Renal cortex interstitium (tissue), 11 donors: ENCODE data around the gene TAP2. TPM values are rescaled to one million over a fixed set of nuclear protein-coding genes. Genes with fewer than 3 reads are reported as not detected.

Experiments used
- DNase-seq, 11 donors: peaks; one replicate each; pipeline ENCODE4 v3.0.0-alpha.2; 2013; ENCODE audit warnings: low read depth in 9 of 11, low spot score in 4 of 11; ENCODE audit errors: extremely low read depth in 1 of 11
- polyA plus RNA-seq, 3 donors: library from polyadenylated mRNA; unstranded; fragments of 120-200 nt; gene quantifications; one replicate each; pipeline ENCODE4 v1.2.1, GENCODE V29; 2013; ENCODE audit not compliant: insufficient read length in 3 of 3

Gene TAP2
- polyA plus RNA-seq, 3 donors = 9.4 to 19.7 (median 9.5) TPM

- DNase-seq = no peak
These were observed 22.1 kb upstream of the TAP2 start for GRCh38 chr6:32860674-32861073.

GRCh38 chr6:32858194-32858593 lies 19.7 kb upstream of the TAP2 start:
- no peak for DNase-seq

DNA sequence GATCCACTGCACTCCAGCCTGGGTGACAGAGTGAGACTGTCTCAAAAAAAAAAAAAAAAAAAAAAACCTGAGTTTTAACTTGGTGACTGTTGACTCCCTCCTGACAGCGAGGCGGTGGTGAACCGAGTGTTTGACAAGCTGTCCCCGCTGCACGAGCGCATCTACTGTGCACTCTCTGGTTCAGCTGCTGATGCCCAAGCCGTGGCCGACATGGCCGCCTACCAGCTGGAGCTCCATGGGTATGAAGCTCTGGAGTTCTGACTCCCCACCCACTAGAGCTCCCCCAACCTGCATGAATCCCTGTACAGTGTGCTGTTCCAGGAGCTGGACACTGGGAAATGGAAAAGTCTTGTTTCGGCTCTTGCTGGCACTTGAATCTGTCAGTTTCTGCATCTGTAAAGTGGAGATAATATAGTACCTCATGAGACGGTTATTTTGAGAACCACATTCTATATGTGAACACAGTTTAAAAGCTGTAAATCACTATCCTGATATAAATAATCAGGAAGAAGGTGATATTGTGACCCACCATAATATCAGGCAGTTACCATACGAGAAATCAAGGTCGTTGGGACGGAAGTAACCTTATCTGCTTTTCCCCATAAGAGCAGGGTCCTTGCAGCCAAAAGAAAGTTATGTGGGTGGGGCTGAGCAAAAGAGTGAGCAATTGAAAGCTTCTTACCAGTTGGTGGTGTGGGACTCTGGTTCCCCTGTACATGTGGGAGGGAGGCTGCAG lies 18.8 kb upstream of the TAP2 start:
- no peak for DNase-seq

- no peak for DNase-seq
These were observed 17.1 kb upstream of the TAP2 start for GRCh38 chr6:32855467-32856174.

DNA sequence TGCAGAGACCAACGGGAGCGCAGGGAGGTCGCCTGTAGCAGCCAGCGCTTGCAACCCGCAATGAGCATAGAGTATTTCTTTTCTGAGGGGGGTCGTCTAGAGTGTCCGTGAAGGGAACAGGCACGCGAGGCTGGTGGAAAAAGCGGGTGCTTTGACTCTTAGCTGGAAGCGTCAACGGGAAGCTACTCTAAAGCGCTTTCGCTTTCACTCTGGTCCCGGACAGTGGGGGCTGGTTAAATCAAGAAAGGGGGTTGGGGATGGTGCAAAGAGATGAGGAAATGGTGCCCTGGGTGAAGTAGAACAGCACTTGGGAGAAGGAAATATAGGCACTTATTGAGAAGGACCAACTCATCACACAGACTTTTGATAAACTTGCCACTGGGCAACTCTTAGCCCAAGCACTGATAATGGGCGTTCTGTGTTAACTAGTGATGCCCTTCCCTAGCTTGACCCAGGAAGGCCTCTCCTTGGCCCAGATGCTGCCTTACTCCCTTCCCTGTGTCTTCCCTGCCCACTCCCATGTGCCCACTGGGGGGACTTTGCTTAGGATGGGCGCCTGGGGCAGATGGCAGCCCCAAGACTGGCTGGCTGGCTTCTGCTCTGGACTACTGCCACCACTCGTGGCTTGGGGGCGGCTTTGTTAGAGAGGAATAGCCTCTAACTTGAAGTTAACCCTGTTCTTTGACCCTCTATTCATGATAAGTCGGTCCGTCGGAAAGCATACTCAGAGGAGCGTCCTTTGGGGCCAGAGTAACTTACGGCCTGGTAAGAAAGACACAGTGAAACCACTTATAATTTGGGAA lies 16.0 kb upstream of the TAP2 start:
- DNase-seq = peak in 1 of 11 donors; percentile 24

DNA sequence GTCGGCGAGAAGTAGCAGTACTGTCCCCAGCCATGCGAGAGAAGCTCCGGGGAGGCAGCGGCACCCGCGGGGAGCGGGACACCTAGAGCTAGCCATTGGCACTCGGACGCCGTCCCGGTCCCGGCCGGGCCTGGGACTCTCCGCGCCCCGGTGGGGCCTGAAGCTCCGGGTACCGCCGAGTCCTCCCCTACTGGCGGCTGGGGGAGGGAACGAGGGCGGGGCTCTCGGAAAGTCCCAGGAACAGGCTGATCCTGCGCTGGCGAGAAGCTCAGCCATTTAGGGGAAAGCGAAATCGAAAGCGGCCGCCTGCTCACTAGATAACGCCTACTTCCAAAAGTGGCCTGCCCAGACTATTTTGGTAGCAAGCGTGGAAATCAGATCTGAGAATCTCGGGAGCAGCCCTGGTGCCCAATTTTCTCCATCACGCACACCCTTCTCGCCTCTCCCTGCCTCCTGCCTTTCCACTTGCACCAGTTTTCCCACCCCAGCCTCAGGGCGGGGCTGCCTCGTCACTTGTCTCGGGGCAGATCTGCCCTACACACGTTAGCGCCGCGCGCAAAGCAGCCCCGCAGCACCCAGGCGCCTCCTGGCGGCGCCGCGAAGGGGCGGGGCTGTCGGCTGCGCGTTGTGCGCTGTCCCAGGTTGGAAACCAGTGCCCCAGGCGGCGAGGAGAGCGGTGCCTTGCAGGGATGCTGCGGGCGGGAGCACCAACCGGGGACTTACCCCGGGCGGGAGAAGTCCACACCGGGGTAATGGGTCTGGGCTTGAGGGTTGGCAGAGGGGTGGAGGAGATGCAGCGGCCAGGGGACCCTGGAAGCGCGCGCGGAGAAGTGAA lies 15.2 kb upstream of the TAP2 start, which contains the start of the genes PSMB9 and TAP1:
PSMB9 (plus strand) TSS at position 652 of the 835 bp plus-strand sequence; CDS start at position 690, 38 bp downstream.
TAP1 (minus strand) TSS at position 164 of the 835 bp plus-strand sequence; CDS start at position 96, 68 bp downstream.
- DNase-seq = peak; percentile 66 to 91 (median 87)

DNA sequence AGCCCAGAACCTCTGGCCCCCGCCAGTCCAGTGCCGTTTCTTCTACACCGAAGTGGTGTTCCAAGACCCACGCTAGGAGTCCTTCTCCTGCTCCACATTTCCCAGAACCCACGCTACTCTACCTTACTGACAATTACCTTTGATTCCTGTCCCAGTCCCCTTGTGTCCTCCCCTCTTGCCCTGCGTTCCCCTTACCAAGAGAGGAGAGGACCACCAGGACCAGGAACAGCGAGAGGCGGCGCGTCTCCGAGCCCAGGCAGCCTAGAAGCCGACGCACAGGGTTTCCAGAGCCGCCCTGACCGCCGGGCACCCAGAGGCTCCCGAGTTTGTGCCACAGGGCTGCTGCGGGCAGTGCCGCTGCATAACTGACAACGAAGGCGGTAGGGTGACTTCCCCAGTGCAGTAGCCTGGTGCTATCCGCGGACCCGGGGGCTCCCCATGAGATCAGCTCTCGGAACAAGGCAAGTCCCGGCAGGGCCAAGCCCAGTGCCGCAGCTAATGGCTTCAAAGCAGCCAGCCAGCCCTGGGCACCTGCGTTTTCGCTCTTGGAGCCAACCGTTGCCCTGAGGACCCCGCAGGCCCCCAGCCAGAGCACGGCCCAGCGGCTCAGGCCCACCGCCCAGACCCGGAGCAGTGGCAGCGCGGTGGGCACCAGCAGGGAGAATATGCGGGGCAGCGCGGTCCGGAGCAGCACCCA lies 14.5 kb upstream of the TAP2 start:
- peak in 2 of 11 donors; percentile 11 to 14 for DNase-seq

- DNase-seq = no peak
These were observed 13.7 kb upstream of the TAP2 start for GRCh38 chr6:32852018-32852843.

DNA sequence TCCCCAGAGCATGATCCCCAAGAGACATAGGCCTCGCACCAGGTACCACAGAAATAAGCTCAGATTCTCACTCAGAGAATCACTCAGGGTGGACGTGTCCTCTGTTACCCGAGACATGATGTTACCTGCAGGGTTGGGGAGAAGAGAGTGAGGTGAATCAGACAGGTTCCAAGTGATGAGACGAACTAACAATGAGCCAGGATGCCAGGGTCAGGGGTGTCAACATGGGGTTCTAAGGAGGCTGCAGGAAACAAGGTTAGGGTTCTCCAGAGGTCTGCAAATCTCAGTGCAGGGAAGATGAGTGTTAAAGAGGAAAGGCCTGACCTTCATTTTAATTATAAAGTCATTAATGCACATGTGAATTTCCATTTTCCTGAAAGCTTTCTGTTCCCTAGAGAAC lies 12.5 kb upstream of the TAP2 start:
- no peak for DNase-seq

DNA sequence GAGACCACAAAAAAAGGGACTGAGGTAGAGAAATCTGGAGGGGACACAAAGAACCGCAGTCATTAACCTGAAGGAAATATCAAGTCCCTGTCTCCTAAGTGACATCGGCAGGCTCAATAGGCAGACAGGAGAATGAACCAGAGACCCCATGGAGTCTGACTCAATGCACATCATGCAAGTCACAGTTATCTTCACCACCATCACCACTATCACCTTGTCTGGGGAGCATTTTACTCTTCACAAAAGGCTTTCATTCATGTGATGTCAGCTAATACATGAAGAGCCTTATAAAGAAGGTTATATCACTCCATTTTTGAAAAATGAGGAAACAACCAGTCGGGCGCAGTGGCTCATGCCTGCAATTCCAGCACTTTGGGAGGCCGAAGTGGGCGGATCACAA lies 10.6 kb upstream of the TAP2 start:
- no peak for DNase-seq

GRCh38 chr6:32847795-32848194 lies 9.3 kb upstream of the TAP2 start:
- DNase-seq = no peak

DNA sequence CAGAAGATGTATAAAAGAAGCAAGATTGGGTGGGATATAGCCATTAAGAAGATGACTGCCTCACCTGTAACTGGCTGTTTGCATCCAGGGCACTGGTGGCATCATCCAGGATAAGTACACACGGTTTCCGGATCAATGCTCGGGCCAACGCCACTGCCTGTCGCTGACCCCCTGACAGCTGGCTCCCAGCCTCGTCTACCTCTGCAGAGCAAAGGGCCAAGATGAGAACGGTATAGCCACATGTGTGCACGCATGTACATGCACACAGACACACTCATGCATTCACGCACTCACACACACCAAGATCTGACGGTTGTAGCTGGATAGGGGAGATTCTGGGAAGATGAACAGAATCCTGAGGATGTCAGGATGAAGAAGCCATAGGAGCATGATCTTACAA lies 8.5 kb upstream of the TAP2 start:
- DNase-seq = no peak

- no peak for DNase-seq
These were observed 6.9 kb upstream of the TAP2 start for GRCh38 chr6:32845384-32845884.

DNA sequence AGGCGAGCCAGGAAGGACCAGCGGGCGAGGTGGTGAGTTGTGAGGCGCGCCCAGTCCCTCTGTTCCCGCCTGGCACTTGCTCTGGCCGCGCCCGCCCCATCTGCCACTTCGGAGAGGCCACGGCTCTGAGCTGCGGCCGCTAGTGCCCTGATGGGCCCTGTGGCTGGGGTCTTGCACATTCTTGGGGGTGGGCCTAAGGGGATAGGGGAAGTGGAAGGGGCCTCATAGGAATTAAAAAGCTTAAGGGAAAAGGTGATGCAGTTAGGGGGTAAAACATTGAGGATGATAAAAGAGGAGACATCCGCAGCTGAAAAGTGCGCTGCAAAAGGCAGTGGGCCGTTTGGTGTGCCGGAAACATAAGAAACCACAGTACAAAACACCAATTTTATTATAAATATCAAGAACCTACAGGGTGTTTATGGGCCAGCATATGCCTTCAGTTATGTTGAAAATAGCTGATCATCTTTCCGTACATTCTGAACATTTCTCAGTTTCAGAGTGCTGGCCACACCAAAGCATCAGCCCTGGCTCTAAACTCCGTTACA lies 6.4 kb upstream of the TAP2 start:
- DNase-seq = no peak

DNA sequence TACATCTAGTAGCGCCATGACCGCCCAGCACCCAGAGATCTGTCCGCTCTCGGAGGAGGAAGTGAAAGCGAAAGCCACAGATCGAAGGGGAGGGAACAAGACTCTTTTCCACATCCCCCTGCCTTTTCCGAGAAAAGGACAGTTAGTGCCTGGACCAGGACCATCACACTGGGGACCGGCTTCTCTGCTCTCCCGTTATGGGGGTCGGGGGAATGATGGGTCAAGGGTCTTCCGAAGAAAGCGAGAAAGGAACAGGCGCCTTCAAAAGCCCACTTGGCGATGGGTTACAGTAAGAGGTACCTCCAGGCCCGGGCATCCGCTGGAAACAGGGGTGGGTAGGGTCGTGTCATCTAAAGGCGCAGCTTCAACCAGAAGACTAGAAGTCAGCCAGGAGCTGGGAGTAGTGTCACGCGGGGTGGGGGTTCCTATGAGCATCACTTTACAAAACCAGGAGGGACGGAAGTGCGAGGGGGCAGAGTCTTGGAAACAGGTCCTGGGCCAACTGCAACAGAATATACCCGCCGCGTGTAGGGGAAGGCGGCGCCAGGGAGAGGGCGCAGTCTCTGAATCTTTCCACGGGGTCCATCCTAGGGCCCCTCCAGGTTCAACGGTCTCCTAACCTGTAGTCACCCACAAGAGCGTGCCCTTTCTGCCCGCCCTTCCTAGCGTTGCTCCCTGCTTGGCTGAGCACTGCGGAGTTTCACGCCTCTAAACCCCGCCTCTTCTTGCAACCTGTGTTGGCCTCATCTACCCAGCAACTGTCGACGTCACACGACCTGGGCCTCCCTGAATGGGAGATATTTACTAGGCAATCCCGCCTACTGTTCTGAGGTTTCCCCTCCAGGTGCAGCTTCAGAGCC lies 5.7 kb upstream of the TAP2 start, which contains the start of gene PSMB8:
PSMB8 (minus strand) TSS at position 69 of the 860 bp plus-strand sequence; CDS start at position 18, 51 bp downstream.
- DNase-seq = peak; percentile 80 to 96 (median 91)
